Hepatocyte (in vitro differentiated cells): Measurements from ENCODE around the gene RNF11. TPM values are rescaled to one million over a fixed set of nuclear protein-coding genes. Genes with fewer than 3 reads are reported as not detected.

Experiments used
- DNase-seq: peaks from one replicate; pipeline ENCODE4 v3.0.0-alpha.2; 2016; ENCODE audit warnings: low spot score
- H2AFZ ChIP-seq: fragments of 200-600 bp; sonication (generic); 2 replicates; pipeline ENCODE4 v1.6.0; 2016; ENCODE audit warnings: antibody characterized with exemption, mild to moderate bottlenecking
- H3K27ac ChIP-seq: fragments of 200-600 bp; sonication (generic); 2 replicates; pipeline ENCODE4 v1.5.1; 2016; ENCODE audit warnings: mild to moderate bottlenecking
- H3K27me3 ChIP-seq: fragments of 200-600 bp; sonication (generic); 2 replicates; pipeline ENCODE4 v1.6.1; 2016
- H3K36me3 ChIP-seq: fragments of 200-600 bp; sonication (generic); replicated peaks from 2 replicates; pipeline ENCODE4 v1.5.1; 2016; ENCODE audit warnings: low read depth; ENCODE audit not compliant: insufficient read depth
- H3K4me1 ChIP-seq: fragments of 200-600 bp; sonication (generic); 2 replicates; pipeline ENCODE4 v1.5.1; 2016; ENCODE audit warnings: mild to moderate bottlenecking, moderate library complexity; ENCODE audit not compliant: insufficient read depth
- H3K4me2 ChIP-seq: fragments of 200-600 bp; sonication (generic); 2 replicates; pipeline ENCODE4 v1.6.0; 2016
- H3K4me3 ChIP-seq: fragments of 200-600 bp; sonication (generic); 2 replicates; pipeline ENCODE4 v1.5.1; 2016; ENCODE audit warnings: mild to moderate bottlenecking
- H3K79me2 ChIP-seq: fragments of 200-600 bp; sonication (generic); 2 replicates; pipeline ENCODE4 v1.6.0; 2017; ENCODE audit warnings: mild to moderate bottlenecking
- H3K9me2 ChIP-seq: fragments of 200-600 bp; sonication (generic); replicated peaks from 2 replicates; pipeline ENCODE4 v1.6.0; 2017; ENCODE audit warnings: mild to moderate bottlenecking; ENCODE audit not compliant: insufficient read depth
- H3K9me3 ChIP-seq: fragments of 200-600 bp; sonication (generic); 2 replicates; pipeline ENCODE4 v1.5.1; 2016; ENCODE audit warnings: low read depth, mild to moderate bottlenecking
- H4K20me1 ChIP-seq: fragments of 200-600 bp; sonication (generic); 2 replicates; pipeline ENCODE4 v1.6.0; 2016; ENCODE audit warnings: mild to moderate bottlenecking; ENCODE audit not compliant: insufficient read depth, poor library complexity, severe bottlenecking
- CTCF ChIP-seq: fragments of 200-600 bp; sonication (generic); IDR thresholded peaks from 2 replicates; pipeline ENCODE4 v1.5.1; 2016; ENCODE audit warnings: antibody characterized with exemption, mild to moderate bottlenecking; ENCODE audit not compliant: poor library complexity
- EZH2 ChIP-seq: fragments of 200-600 bp; sonication (generic); IDR thresholded peaks from 2 replicates; pipeline ENCODE4 v1.6.1; 2016; ENCODE audit warnings: antibody characterized with exemption, mild to moderate bottlenecking, borderline replicate concordance
- EZH2phosphoT487 ChIP-seq: fragments of 200-600 bp; sonication (generic); IDR thresholded peaks from one replicate; pipeline ENCODE4 v1.6.1; 2018; ENCODE audit warnings: antibody characterized with exemption, mild to moderate bottlenecking, low read depth, moderate library complexity; ENCODE audit not compliant: unreplicated experiment, severe bottlenecking
- WGBS: methylation state at CpG from one replicate; pipeline ENCODE4 v1.1.6; 2016; ENCODE audit warnings: low lambda C conversion rate; ENCODE audit errors: missing lambda C conversion rate; 5-methylcytosine and 5-hydroxymethylcytosine counted together
- polyA plus RNA-seq: library from polyadenylated mRNA; unstranded; fragments of >200 nt; fragmentation: Nextera tagmentation; extraction: Ambion mirVana; gene quantifications from 2 replicates; pipeline ENCODE4 v1.2.1, GENCODE V29; 2016
- total RNA-seq: library from RNA; depleted of rRNA; stranded (reverse); fragments of >200 nt; gene quantifications from 2 replicates; pipeline ENCODE4 v1.2.3, GENCODE V29; 2014

Gene RNF11
- total and polyA plus RNA-seq, 2 experiments from 2014 or later = 55.9 to 99.8 TPM

- Histone ChIP-seq H3K4me3 (no peak overlapping the region), H3K9me3 (no peaks in the 10 kb centered on the region), H3K9me2 (no peaks in the 10 kb centered on the region), H3K27me3 (no peaks in the 10 kb centered on the region), H3K36me3 (no peaks in the 10 kb centered on the region), H3K4me2 (no peak overlapping the region), H4K20me1 (no peaks in the 10 kb centered on the region), H3K4me1 (peaks cover 17% of the 10 kb centered on the region), H2AFZ (no peak overlapping the region), H3K27ac (no peak overlapping the region), H3K79me2 (no peaks in the 10 kb centered on the region)
- 77% methylated on average over 5 of the region's 5 CpGs for WGBS
- no peak for DNase-seq
- no peak for TF ChIP-seq EZH2
- no peak for TF ChIP-seq CTCF
- no peak for TF ChIP-seq EZH2phosphoT487
Observed at GRCh38 chr1:51281807-51282206, 45.7 kb downstream of the RNF11 start.

DNA sequence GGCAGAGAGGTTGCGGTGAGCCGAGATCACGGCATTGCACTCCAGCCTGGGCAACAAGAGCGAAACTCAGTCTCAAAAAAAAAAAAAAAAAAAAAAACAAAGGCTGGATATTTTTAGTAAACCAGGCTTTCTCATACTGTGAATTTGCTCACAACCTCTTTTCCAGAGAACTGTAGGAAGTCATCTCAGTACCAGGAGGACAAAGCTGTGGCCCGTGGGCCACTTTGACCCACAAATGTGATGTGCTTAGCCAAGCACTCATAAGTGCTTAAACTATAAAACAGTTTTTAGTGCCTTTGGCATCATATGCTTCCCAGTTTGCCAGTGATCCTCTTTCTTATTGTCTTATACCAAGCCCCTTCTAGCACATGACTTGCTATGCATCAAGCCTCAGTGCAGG, 46.5 kb downstream of the RNF11 start:
- Histone ChIP-seq H3K79me2 (no peaks in the 10 kb centered on the region), H3K27me3 (no peaks in the 10 kb centered on the region), H3K4me3 (no peak overlapping the region), H3K4me2 (no peak overlapping the region), H3K36me3 (no peaks in the 10 kb centered on the region), H2AFZ (no peak overlapping the region), H3K4me1 (peaks cover 17% of the 10 kb centered on the region), H4K20me1 (no peaks in the 10 kb centered on the region), H3K9me2 (no peaks in the 10 kb centered on the region), H3K27ac (no peak overlapping the region), H3K9me3 (no peaks in the 10 kb centered on the region)
- no peak for TF ChIP-seq EZH2phosphoT487
- DNase-seq = no peak
- 95% methylated on average over 4 of the region's 5 CpGs for WGBS

DNA sequence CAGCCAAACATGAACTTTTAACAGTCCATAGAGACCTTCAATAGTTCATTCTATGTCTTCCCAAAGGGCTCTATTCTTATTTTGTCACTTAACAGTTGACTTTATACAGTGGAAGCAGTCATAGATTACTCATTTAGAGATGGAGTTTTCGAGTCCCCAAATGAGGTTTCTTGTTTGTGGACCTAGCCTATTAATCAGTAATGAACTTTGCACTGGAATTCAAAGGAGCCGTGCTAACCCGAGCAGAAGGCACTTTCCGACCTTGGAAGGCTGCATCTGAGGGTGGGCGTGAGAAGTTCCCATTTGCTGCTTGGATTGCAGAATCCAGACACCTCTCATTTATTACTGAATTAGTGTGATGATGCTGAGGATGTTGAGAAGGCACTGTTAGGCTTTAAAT, 47.9 kb downstream of the RNF11 start:
- Histone ChIP-seq H3K27ac (no peak overlapping the region), H3K27me3 (no peaks in the 10 kb centered on the region), H3K4me3 (no peak overlapping the region), H3K36me3 (no peaks in the 10 kb centered on the region), H3K4me2 (peak overlapping the region; percentile 37), H3K79me2 (no peaks in the 10 kb centered on the region), H3K4me1 (peaks cover 17% of the 10 kb centered on the region), H3K9me2 (no peaks in the 10 kb centered on the region), H4K20me1 (no peaks in the 10 kb centered on the region), H2AFZ (no peak overlapping the region), H3K9me3 (no peaks in the 10 kb centered on the region)
- no peak for TF ChIP-seq EZH2phosphoT487
- TF ChIP-seq EZH2 = no peak
- no peak for TF ChIP-seq CTCF
- WGBS = 65% methylated on average over 5 of the region's 5 CpGs
- no peak for DNase-seq

DNA sequence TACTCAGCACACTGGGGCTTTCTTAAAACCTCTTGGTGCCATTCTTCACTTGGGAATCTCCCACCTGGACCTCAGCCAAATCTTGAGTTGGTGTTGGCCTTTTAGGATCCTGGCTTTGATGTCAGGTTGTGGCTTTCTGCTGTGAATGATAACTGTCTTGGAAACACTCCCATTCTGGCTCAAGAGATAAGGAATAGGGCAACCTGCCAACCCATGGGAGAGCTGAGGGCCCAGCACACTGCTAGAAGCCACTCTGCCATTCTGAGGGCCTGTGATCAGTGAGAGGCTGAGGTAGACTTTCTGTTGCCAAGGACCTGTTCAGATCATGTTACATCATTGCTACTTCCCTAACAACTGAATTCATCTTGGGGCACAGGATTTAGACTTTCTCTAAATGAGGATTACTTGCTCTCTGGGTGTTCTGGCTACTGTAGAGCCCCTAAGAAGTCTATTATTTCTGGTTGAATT, 48.4 kb downstream of the RNF11 start:
- H3K4me1 ChIP-seq = peaks cover 17% of the 10 kb centered on the region
- DNase-seq = no peak
- H3K79me2 ChIP-seq = no peaks in the 10 kb centered on the region
- H3K9me2 ChIP-seq = no peaks in the 10 kb centered on the region
- no peak overlapping the region for H2AFZ ChIP-seq
- no peak overlapping the region for H3K4me2 ChIP-seq
- no peak overlapping the region for H3K27ac ChIP-seq
- no peaks in the 10 kb centered on the region for H4K20me1 ChIP-seq
- no peaks in the 10 kb centered on the region for H3K27me3 ChIP-seq
- H3K4me3 ChIP-seq = no peak overlapping the region
- no peak for TF ChIP-seq EZH2
- TF ChIP-seq CTCF = no peak
- TF ChIP-seq EZH2phosphoT487 = no peak
- H3K9me3 ChIP-seq = no peaks in the 10 kb centered on the region
- H3K36me3 ChIP-seq = no peaks in the 10 kb centered on the region
